Measurements from ENCODE around the gene CDH15. TPM values are rescaled to one million over a fixed set of nuclear protein-coding genes. Genes with fewer than 3 reads are reported as not detected.

CDH15 gene
- total and polyA plus RNA-seq, 4 donors: 0.09 to 2.1 (median 1.3) TPM

DNA sequence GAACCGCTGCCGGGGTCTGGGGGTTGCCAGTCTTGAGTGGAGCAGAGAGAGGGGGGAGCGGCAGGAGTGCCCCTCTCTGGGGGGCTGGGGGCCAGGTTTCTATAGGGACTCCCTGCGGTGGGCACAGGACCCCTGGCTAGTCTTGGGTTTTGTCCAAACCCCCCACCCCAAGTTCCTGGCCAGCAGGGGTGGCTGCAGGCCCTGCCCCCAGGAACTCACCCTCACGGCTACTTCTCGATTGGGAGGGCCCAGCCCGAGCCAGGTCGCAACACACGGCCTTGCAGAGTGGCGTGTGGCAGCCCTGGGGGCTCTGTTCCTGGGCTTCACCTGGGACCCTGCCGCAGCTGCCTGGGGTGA is 601 bp downstream of the CDH15 start:
- TF ChIP-seq CTCF (IDR thresholded peaks at IDR 0.05; ENCODE audit: control extremely low read depth, extremely low read depth): no peak
- Histone ChIP-seq H3K27me3 (ENCODE audit: control insufficient read depth in 3 of 3, insufficient read depth in 3 of 3, low read length in 2 of 3) (peaks cover 0 to 6% (median 2%) of the 10 kb centered on the region in 3 donors), H3K9me3 (ENCODE audit: control insufficient read depth in 4 of 4, insufficient read depth in 3 of 4, low read length in 3 of 4) (no peaks in the 10 kb centered on the region), H3K4me3 (no peak overlapping the region), H3K4me1 (ENCODE audit: control insufficient read depth in 5 of 5, insufficient read depth in 5 of 5, low read length in 5 of 5) (peaks cover 0 to 45% (median 12%) of the 10 kb centered on the region in 5 donors), H3K27ac (ENCODE audit: low read depth in 1 of 2, low read length in 1 of 2) (no peak overlapping the region), H3K9ac (ENCODE audit: insufficient read depth in 1 of 2, low read length in 2 of 2) (no peak overlapping the region), H3K36me3 (ENCODE audit: control insufficient read depth in 4 of 4, insufficient read depth in 4 of 4, low read length in 4 of 4) (no peaks in the 10 kb centered on the region)
- 76 to 87% methylated on average over 11 of the region's 11 CpGs for WGBS, 2 donors
- DNase-seq (no peak), ATAC-seq (ENCODE audit: insufficient read depth, low FRiP score) (no peak)

- H3K27me3 ChIP-seq (ENCODE audit: control insufficient read depth in 3 of 3, insufficient read depth in 3 of 3, low read length in 2 of 3): peaks cover 0 to 6% (median 2%) of the 10 kb centered on the region in 3 donors
- peaks cover 0 to 42% (median 9%) of the 10 kb centered on the region in 5 donors for H3K4me1 ChIP-seq (ENCODE audit: control insufficient read depth in 5 of 5, insufficient read depth in 5 of 5, low read length in 5 of 5)
- H3K36me3 ChIP-seq (ENCODE audit: control insufficient read depth in 4 of 4, insufficient read depth in 4 of 4, low read length in 4 of 4): no peaks in the 10 kb centered on the region
- no peak for DNase-seq
- H3K9ac ChIP-seq (ENCODE audit: insufficient read depth in 1 of 2, low read length in 2 of 2): no peak overlapping the region
- TF ChIP-seq CTCF (IDR thresholded peaks at IDR 0.05; ENCODE audit: control extremely low read depth, extremely low read depth): no peak
- no peak overlapping the region for H3K27ac ChIP-seq (ENCODE audit: low read depth in 1 of 2, low read length in 1 of 2)
- H3K9me3 ChIP-seq (ENCODE audit: control insufficient read depth in 4 of 4, insufficient read depth in 3 of 4, low read length in 3 of 4): no peaks in the 10 kb centered on the region
- 58 to 67% methylated on average over 13 of the region's 13 CpGs for WGBS, 2 donors
- ATAC-seq (ENCODE audit: insufficient read depth, low FRiP score): no peak
- no peak overlapping the region for H3K4me3 ChIP-seq
These were observed 1.1 kb downstream of the CDH15 start for GRCh38 chr16:89172528-89173173.

DNA sequence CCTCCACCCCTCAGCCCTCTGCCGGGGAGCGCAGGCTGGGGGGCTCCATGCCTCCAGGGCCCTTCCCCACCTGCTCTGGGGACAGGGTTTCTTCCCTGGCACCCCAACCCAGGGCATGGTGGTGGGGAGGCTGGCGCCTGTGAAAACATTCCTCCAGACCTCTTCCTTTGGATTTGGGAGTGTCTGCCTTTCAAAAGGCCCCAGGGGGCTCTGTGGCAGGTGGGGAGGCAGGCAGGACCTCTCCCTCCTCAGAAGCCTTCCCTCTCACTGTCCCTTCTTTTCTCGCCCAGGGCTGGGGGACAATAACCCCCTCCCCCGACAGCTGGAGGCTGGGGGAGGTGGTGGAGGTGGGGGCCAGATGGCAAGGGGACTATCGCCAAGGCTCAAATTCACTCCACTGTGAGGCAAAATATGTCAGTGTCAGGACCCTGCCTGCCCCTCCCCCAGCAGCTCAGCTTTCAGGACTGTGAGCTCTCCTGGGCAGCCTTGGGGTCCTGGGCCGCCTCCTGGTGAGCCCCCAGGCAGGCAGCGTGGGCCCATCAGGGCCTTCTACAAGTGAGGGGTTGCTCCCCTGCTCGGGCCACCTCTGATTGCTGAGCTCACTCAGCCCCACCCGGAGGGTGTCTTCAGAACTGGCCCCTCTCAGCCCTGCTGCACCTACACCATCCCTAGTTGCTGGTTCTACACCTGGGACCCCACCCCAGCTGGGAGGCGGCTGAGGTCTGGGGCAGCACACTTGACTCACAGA is 1.8 kb downstream of the CDH15 start:
- no peaks in the 10 kb centered on the region for H3K36me3 ChIP-seq (ENCODE audit: control insufficient read depth in 4 of 4, insufficient read depth in 4 of 4, low read length in 4 of 4)
- no peak for TF ChIP-seq CTCF (IDR thresholded peaks at IDR 0.05; ENCODE audit: control extremely low read depth, extremely low read depth)
- no peak overlapping the region for H3K27ac ChIP-seq (ENCODE audit: low read depth in 1 of 2, low read length in 1 of 2)
- DNase-seq: no peak
- H3K4me1 ChIP-seq (ENCODE audit: control insufficient read depth in 5 of 5, insufficient read depth in 5 of 5, low read length in 5 of 5): peaks cover 0 to 42% (median 9%) of the 10 kb centered on the region in 5 donors
- no peaks in the 10 kb centered on the region for H3K9me3 ChIP-seq (ENCODE audit: control insufficient read depth in 4 of 4, insufficient read depth in 3 of 4, low read length in 3 of 4)
- no peak overlapping the region for H3K4me3 ChIP-seq
- no peak overlapping the region for H3K9ac ChIP-seq (ENCODE audit: insufficient read depth in 1 of 2, low read length in 2 of 2)
- 67 to 79% methylated on average over 9 to 11 of the region's 11 CpGs for WGBS, 2 donors
- no peak for ATAC-seq (ENCODE audit: insufficient read depth, low FRiP score)
- H3K27me3 ChIP-seq (ENCODE audit: control insufficient read depth in 3 of 3, insufficient read depth in 3 of 3, low read length in 2 of 3): peaks cover 0 to 6% (median 2%) of the 10 kb centered on the region in 3 donors
